HepG2 (cell line): ENCODE data around the gene TDG. TPM values are rescaled to one million over a fixed set of nuclear protein-coding genes. Genes with fewer than 3 reads are reported as not detected.

ENCODE experiments used
- ADNP ChIP-seq: sonication (generic); formaldehyde crosslinking; IDR thresholded peaks from 2 replicates; pipeline ENCODE4 v1.4.0; 2020; ENCODE audit warnings: missing genetic modification reagents
- DNMT3B ChIP-seq: conservative IDR thresholded peaks from 2 replicates; pipeline ENCODE4 v1.6.1; 2016; ENCODE audit warnings: missing biosample characterization, control low read depth
- GLI4 ChIP-seq: sonication (generic); formaldehyde crosslinking; IDR thresholded peaks from 2 replicates; pipeline ENCODE4 v1.5.1; 2020; ENCODE audit warnings: missing genetic modification reagents, mild to moderate bottlenecking, moderate library complexity, borderline replicate concordance
- HMGA1 ChIP-seq: sonication (generic); formaldehyde crosslinking; conservative IDR thresholded peaks from 2 replicates; pipeline ENCODE4 v1.4.0; 2020; ENCODE audit warnings: missing genetic modification reagents
- KDM3A ChIP-seq: IDR thresholded peaks from 2 replicates; pipeline ENCODE4 v1.6.1; 2018; ENCODE audit warnings: low read depth, missing compliant biosample characterization
- MAF1 ChIP-seq: sonication (generic); formaldehyde crosslinking; IDR thresholded peaks from 2 replicates; pipeline ENCODE4 v1.5.0; 2020; ENCODE audit warnings: missing genetic modification reagents, borderline replicate concordance
- MTF1 ChIP-seq: sonication (generic); formaldehyde crosslinking; IDR thresholded peaks from 2 replicates; pipeline ENCODE4 v1.5.0; 2020; ENCODE audit warnings: missing genetic modification reagents
- PHF5A ChIP-seq: IDR thresholded peaks from one replicate; pipeline ENCODE4 v1.6.1; 2018; ENCODE audit warnings: low read depth, missing genetic modification reagents; ENCODE audit not compliant: unreplicated experiment
- PITX1 ChIP-seq: sonication (generic); formaldehyde crosslinking; IDR thresholded peaks from 2 replicates; pipeline ENCODE4 v1.5.1; 2020; ENCODE audit warnings: mild to moderate bottlenecking, missing genetic modification reagents
- RAD51 ChIP-seq: fragments of 450-650 bp; IDR thresholded peaks from 2 replicates; pipeline ENCODE4 v1.6.1; 2016; ENCODE audit warnings: borderline replicate concordance
- SMAD1 ChIP-seq: sonication (generic); formaldehyde crosslinking; IDR thresholded peaks from 2 replicates; pipeline ENCODE4 v1.4.0; 2020; ENCODE audit warnings: missing genetic modification reagents, low read depth, mild to moderate bottlenecking, borderline replicate concordance
- SMARCE1 ChIP-seq: fragments of 450-650 bp; IDR thresholded peaks from 2 replicates; pipeline ENCODE4 v1.6.1; 2017; ENCODE audit warnings: borderline replicate concordance
- SMYD3 ChIP-seq: sonication (generic); formaldehyde crosslinking; IDR thresholded peaks from 2 replicates; pipeline ENCODE4 v1.8.1; 2023; ENCODE audit warnings: mild to moderate bottlenecking, missing genetic modification reagents
- SP2 ChIP-seq: sonication (generic); formaldehyde crosslinking; IDR thresholded peaks from 2 replicates; pipeline ENCODE4 v1.5.1; 2020; ENCODE audit warnings: mild to moderate bottlenecking, missing genetic modification reagents
- TEAD3 ChIP-seq: optimal IDR thresholded peaks from 2 replicates; pipeline ENCODE3; 2016; ENCODE audit warnings: borderline replicate concordance
- TP53 ChIP-seq: sonication (generic); formaldehyde crosslinking; conservative IDR thresholded peaks from 2 replicates; pipeline ENCODE4 v1.4.0; 2020; ENCODE audit warnings: missing genetic modification reagents
- ZFP82 ChIP-seq: sonication (generic); formaldehyde crosslinking; IDR thresholded peaks from 2 replicates; pipeline ENCODE4 v1.5.1; 2020; ENCODE audit warnings: mild to moderate bottlenecking, missing genetic modification reagents, borderline replicate concordance
- ZMYM3 ChIP-seq: sonication (generic); formaldehyde crosslinking; IDR thresholded peaks from 2 replicates; pipeline ENCODE4 v1.5.1; 2020; ENCODE audit warnings: mild to moderate bottlenecking, missing genetic modification reagents
- ZNF558 ChIP-seq: sonication (generic); formaldehyde crosslinking; IDR thresholded peaks from 2 replicates; pipeline ENCODE4 v1.9.0; 2022; ENCODE audit warnings: mild to moderate bottlenecking, missing genetic modification reagents, borderline replicate concordance
- ZNF761 ChIP-seq: sonication (generic); formaldehyde crosslinking; conservative IDR thresholded peaks from 2 replicates; pipeline ENCODE4 v1.4.0; 2020; ENCODE audit warnings: mild to moderate bottlenecking, missing genetic modification reagents
- ZNF780A ChIP-seq: sonication (generic); formaldehyde crosslinking; IDR thresholded peaks from 2 replicates; pipeline ENCODE4 v1.8.0; 2022; ENCODE audit warnings: mild to moderate bottlenecking, missing genetic modification reagents, moderate library complexity
- ZSCAN20 ChIP-seq: sonication (generic); formaldehyde crosslinking; IDR thresholded peaks from 2 replicates; pipeline ENCODE4 v1.4.0; 2020; ENCODE audit warnings: missing genetic modification reagents, mild to moderate bottlenecking, borderline replicate concordance
- polyA plus RNA-seq, 8 experiments: library from polyadenylated mRNA; depleted of rRNA in 3 of 8; stranded (reverse) in 7 of 8; unstranded in 1 of 8; fragments of >200 nt; fragmentation: Illumina TruSeq in 4 of 8; extraction: Trizol in 4 of 8; gene quantifications; 2 replicates each; pipeline versions ENCODE4 v1.2.1 to v1.2.3, GENCODE V29; 2011 to 2016; ENCODE audit warnings: low read depth in 4 of 8, missing spikeins in 1 of 8, mixed read lengths in 1 of 8; ENCODE audit not compliant: insufficient read depth in 1 of 8
- total RNA-seq, 5 experiments: library from RNA; depleted of rRNA; stranded (reverse); fragments of >200 nt; fragmentation: Illumina TruSeq; extraction: Trizol; gene quantifications; 2 replicates each; pipeline ENCODE4 v1.2.3, GENCODE V29; 2016; ENCODE audit warnings: low read depth in 1 of 5
- TF ChIP-seq, protein P1 (sequence below): sonication (generic); formaldehyde crosslinking; IDR thresholded peaks from 2 replicates; pipeline ENCODE4 v1.8.1; 2023; ENCODE audit warnings: mild to moderate bottlenecking, missing genetic modification reagents
- TF ChIP-seq, protein P2 (sequence below): sonication (generic); formaldehyde crosslinking; IDR thresholded peaks from 2 replicates; pipeline ENCODE4 v1.8.1; 2022; ENCODE audit warnings: low read depth, mild to moderate bottlenecking, missing genetic modification reagents
- TF ChIP-seq, protein P3 (sequence below): sonication (generic); formaldehyde crosslinking; IDR thresholded peaks from 2 replicates; pipeline ENCODE4 v1.8.1; 2023; ENCODE audit warnings: mild to moderate bottlenecking, missing genetic modification reagents, borderline replicate concordance

Gene TDG
- total and polyA plus RNA-seq, 2 of the 13 experiments (the other 11 are each of a cell fraction or from before 2014, with no cell fraction given): 14.2 to 19.5 TPM

DNA sequence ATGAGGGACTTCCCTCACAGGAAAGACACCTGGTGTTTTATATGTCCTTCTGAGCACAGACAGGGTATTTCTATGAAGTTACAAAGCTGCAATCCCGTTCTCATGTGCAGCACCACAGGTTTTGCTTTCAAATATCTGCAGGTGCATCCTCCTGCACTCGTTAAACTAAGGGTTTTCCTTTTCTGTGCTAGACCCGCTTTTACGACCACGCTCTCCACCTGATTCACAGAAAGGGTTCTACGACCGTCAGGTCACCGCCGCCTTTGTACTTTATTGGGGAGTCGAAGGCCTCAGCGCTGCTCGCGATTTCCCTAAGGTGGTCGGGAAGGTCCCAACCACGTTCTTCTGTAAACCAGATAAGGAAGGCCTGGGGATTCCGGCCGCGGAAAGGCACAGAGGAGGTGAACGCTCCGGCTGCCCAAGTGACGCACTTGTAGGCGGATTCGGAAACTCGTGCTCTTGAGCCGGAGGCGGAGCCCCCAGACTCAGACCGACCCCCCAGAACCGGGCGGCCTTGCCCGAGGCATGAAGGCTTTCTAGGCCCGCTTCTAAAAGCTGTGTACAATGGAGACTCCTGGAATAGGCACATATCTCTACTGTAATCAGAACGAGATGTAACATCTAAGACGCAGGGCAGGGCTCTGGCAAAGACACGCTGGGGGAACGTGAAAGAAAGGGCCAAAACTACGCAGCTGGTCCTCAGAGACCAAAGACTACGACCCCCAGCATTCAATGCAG is 36.5 kb upstream of the TDG start (continued):
- TF ChIP-seq ZNF558: no peak
- peak; percentile 15; the same call in 1 of the 2 replicates for TF ChIP-seq ZMYM3
- no peak for TF ChIP-seq TP53 (CRISPR knock-in tag)
- no peak for TF ChIP-seq SMYD3 (CRISPR knock-in tag)
- TF ChIP-seq ZNF761 (CRISPR knock-in tag): peak; percentile 32; the same call in 1 of the 2 replicates
- TF ChIP-seq RAD51: no peak
- 0 out of 2 replicates have a peak, but pooled peaks have one; percentile 22 for TF ChIP-seq KDM3A
- TF ChIP-seq DNMT3B (CRISPR knock-in tag): no peak
- peak; percentile 26 for TF ChIP-seq PHF5A (CRISPR knock-in tag)
- no peak for TF ChIP-seq PITX1 (CRISPR knock-in tag)
- no peak for TF ChIP-seq MAF1 (CRISPR knock-in tag)
- TF ChIP-seq, protein P1, sequence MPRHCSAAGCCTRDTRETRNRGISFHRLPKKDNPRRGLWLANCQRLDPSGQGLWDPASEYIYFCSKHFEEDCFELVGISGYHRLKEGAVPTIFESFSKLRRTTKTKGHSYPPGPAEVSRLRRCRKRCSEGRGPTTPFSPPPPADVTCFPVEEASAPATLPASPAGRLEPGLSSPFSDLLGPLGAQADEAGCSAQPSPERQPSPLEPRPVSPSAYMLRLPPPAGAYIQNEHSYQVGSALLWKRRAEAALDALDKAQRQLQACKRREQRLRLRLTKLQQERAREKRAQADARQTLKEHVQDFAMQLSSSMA: no peak
- no peak for TF ChIP-seq HMGA1
- peak; percentile 22; the same call in 1 of the 2 replicates for TF ChIP-seq SMAD1
- peak; percentile 59; the same call in 1 of the 2 replicates for TF ChIP-seq ZSCAN20
- no peak for TF ChIP-seq SMARCE1
- no peak for TF ChIP-seq ADNP (CRISPR knock-in tag)
- no peak for TF ChIP-seq ZNF780A (CRISPR knock-in tag)
- TF ChIP-seq, protein P2, sequence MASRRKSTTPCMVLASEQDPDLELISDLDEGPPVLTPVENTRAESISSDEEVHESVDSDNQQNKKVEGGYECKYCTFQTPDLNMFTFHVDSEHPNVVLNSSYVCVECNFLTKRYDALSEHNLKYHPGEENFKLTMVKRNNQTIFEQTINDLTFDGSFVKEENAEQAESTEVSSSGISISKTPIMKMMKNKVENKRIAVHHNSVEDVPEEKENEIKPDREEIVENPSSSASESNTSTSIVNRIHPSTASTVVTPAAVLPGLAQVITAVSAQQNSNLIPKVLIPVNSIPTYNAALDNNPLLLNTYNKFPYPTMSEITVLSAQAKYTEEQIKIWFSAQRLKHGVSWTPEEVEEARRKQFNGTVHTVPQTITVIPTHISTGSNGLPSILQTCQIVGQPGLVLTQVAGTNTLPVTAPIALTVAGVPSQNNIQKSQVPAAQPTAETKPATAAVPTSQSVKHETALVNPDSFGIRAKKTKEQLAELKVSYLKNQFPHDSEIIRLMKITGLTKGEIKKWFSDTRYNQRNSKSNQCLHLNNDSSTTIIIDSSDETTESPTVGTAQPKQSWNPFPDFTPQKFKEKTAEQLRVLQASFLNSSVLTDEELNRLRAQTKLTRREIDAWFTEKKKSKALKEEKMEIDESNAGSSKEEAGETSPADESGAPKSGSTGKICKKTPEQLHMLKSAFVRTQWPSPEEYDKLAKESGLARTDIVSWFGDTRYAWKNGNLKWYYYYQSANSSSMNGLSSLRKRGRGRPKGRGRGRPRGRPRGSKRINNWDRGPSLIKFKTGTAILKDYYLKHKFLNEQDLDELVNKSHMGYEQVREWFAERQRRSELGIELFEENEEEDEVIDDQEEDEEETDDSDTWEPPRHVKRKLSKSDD: no peak; the same call in 1 of the 2 replicates
- no peak for TF ChIP-seq MTF1 (CRISPR knock-in tag)
- TF ChIP-seq, protein P3, sequence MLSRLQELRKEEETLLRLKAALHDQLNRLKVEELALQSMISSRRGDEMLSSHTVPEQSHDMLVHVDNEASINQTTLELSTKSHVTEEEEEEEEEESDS (CRISPR knock-in tag): no peak
- no peak for TF ChIP-seq SP2 (CRISPR knock-in tag)
- peak; percentile 69; the same call in 1 of the 2 replicates for TF ChIP-seq GLI4 (CRISPR knock-in tag)
- peak; percentile 24; the same call in 1 of the 2 replicates for TF ChIP-seq ZFP82 (CRISPR knock-in tag)
- peak; percentile 20 for TF ChIP-seq TEAD3 (CRISPR knock-in tag)
